OCI-LY7 (cell line): Measurements from ENCODE around the gene ZCWPW2. TPM values are rescaled to one million over a fixed set of nuclear protein-coding genes. Genes with fewer than 3 reads are reported as not detected.

Experiments
- BruUV-seq: library from RNA; stranded (reverse); fragments of 400-500 nt; replicated peaks from 2 replicates; lab custom pipeline; 2021; lab: Mats Ljungman, UMichigan
- CTCF ChIA-PET: fragments of 300-600 bp; sonication (Branson Sonifier 250); formaldehyde crosslinking; loops from one replicate; lab custom pipeline; 2022; ENCODE audit warnings: antibody characterized with exemption; ENCODE audit not compliant: unreplicated experiment; lab: Charles Lee
- POLR2A ChIA-PET: fragments of 300-600 bp; sonication (Branson Sonifier 250); formaldehyde crosslinking; loops from one replicate; lab custom pipeline; 2022; ENCODE audit warnings: antibody characterized with exemption; lab: Charles Lee
- DNase-seq: peaks from one replicate; pipeline ENCODE4 v3.0.0-alpha.2; 2015; ENCODE audit warnings: low spot score
- H2AFZ ChIP-seq: fragments of 200-600 bp; sonication (generic), shearing (Covaris generic); 2 replicates; pipeline ENCODE4 v1.6.1; 2014; ENCODE audit warnings: mild to moderate bottlenecking, antibody characterized with exemption, low read length, moderate library complexity
- H3K27ac ChIP-seq: fragments of 200-600 bp; sonication (generic); 2 replicates; pipeline ENCODE4 v1.5.1; 2014; ENCODE audit warnings: mixed run types, low read depth, mild to moderate bottlenecking, moderate library complexity, low read length, inconsistent platforms; ENCODE audit not compliant: poor library complexity, severe bottlenecking
- H3K36me3 ChIP-seq: fragments of 200-600 bp; sonication (generic); 2 replicates; pipeline ENCODE4 v1.6.1; 2014; ENCODE audit warnings: mild to moderate bottlenecking, antibody characterized with exemption, low read length, moderate library complexity, mixed read lengths; ENCODE audit not compliant: insufficient read depth
- H3K4me1 ChIP-seq: fragments of 200-600 bp; sonication (generic); 2 replicates; pipeline ENCODE4 v1.5.1; 2014; ENCODE audit warnings: mild to moderate bottlenecking, low read length; ENCODE audit not compliant: insufficient read depth, poor library complexity, severe bottlenecking
- H3K4me2 ChIP-seq: fragments of 200-600 bp; sonication (generic); 2 replicates; pipeline ENCODE4 v1.6.1; 2014; ENCODE audit warnings: mild to moderate bottlenecking, low read length
- H3K4me3 ChIP-seq: fragments of 200-600 bp; sonication (generic); 2 replicates; pipeline ENCODE4 v1.5.1; 2014; ENCODE audit warnings: mild to moderate bottlenecking, low read depth, low read length; ENCODE audit not compliant: poor library complexity, severe bottlenecking
- H3K79me2 ChIP-seq: fragments of 200-600 bp; sonication (generic); 2 replicates; pipeline ENCODE4 v1.6.1; 2016; ENCODE audit warnings: low read depth, mild to moderate bottlenecking, low read length, moderate library complexity, mixed read lengths; ENCODE audit not compliant: insufficient read depth
- H3K9me2 ChIP-seq: fragments of 200-600 bp; sonication (generic); 2 replicates; pipeline ENCODE4 v1.6.1; 2016; ENCODE audit warnings: mild to moderate bottlenecking, low read length, mixed read lengths; ENCODE audit not compliant: insufficient read depth
- H3K9me3 ChIP-seq: fragments of 200-600 bp; sonication (generic); 2 replicates; pipeline ENCODE4 v1.6.1; 2014; ENCODE audit warnings: mild to moderate bottlenecking, mixed run types, low read length, mixed read lengths
- H4K20me1 ChIP-seq: fragments of 200-600 bp; sonication (generic); 2 replicates; pipeline ENCODE4 v1.6.1; 2014; ENCODE audit warnings: mild to moderate bottlenecking, antibody characterized with exemption, low read length, moderate library complexity, mixed read lengths; ENCODE audit not compliant: insufficient read depth
- EZH2phosphoT487 ChIP-seq: fragments of 200-600 bp; sonication (generic); IDR thresholded peaks from 2 replicates; pipeline ENCODE4 v1.6.1; 2018; ENCODE audit warnings: low read depth, borderline replicate concordance, mild to moderate bottlenecking, mixed run types, antibody characterized with exemption, low read length, moderate library complexity, mixed read lengths
- intact Hi-C: fragments of 100-400 bp; cut with micrococcal nuclease; formaldehyde crosslinking; loops from one replicate; pipeline ENCODE4 v1.10.0; 2022; ENCODE audit not compliant: unreplicated experiment
- total RNA-seq, 2 experiments: library from RNA; depleted of rRNA in 1 of 2; stranded (reverse); fragments of >200 nt in 1 of 2; shearing (Covaris generic) in 1 of 2; gene quantifications; 2 replicates each; pipeline ENCODE4 v1.2.3, GENCODE V29; 2014 to 2022
- TF ChIP-seq, protein P1 (sequence below): fragments of 200-600 bp; sonication (generic); conservative IDR thresholded peaks from 2 replicates; pipeline ENCODE4 v1.5.1; 2014; ENCODE audit warnings: mild to moderate bottlenecking, antibody characterized with exemption, low read length, moderate library complexity, mixed read lengths

Gene ZCWPW2
- total RNA-seq, 2 experiments from 2014 or later = 0.32 TPM; not detected in 1

DNA sequence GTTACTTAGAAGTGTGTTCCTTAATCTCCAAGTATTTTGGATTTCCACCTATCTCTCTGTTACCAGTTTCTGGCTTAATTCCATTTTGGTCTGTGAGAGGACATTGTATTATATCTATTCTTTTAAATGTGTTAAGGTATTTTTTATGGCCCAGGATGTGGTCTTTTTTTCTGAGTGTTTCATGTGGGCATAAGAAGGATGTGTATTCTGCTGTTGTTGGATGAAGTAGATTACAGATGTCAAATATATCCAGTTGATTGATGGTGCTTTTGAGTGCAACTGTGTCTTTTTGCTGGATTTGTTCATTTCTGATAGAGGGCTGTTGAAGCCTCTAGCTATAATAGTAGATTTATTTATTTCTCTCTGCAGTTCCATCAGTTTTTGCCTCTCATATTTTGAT, 136.6 kb downstream of the ZCWPW2 start:
- no peaks in the 10 kb centered on the region for H3K9me2 ChIP-seq
- H2AFZ ChIP-seq = no peak overlapping the region
- intact Hi-C loops = no loop called here
- no peaks in the 10 kb centered on the region for H3K4me1 ChIP-seq
- no peak overlapping the region for H3K4me3 ChIP-seq
- TF ChIP-seq, protein P1, sequence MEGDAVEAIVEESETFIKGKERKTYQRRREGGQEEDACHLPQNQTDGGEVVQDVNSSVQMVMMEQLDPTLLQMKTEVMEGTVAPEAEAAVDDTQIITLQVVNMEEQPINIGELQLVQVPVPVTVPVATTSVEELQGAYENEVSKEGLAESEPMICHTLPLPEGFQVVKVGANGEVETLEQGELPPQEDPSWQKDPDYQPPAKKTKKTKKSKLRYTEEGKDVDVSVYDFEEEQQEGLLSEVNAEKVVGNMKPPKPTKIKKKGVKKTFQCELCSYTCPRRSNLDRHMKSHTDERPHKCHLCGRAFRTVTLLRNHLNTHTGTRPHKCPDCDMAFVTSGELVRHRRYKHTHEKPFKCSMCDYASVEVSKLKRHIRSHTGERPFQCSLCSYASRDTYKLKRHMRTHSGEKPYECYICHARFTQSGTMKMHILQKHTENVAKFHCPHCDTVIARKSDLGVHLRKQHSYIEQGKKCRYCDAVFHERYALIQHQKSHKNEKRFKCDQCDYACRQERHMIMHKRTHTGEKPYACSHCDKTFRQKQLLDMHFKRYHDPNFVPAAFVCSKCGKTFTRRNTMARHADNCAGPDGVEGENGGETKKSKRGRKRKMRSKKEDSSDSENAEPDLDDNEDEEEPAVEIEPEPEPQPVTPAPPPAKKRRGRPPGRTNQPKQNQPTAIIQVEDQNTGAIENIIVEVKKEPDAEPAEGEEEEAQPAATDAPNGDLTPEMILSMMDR = no peak
- no peak for TF ChIP-seq EZH2phosphoT487
- no peak overlapping the region for H3K27ac ChIP-seq
- no peak for DNase-seq
- H3K9me3 ChIP-seq = no peaks in the 10 kb centered on the region
- no peak overlapping the region for H3K4me2 ChIP-seq
- CTCF ChIA-PET = no interaction called here
- H3K36me3 ChIP-seq = no peaks in the 10 kb centered on the region
- POLR2A ChIA-PET = interaction anchor here (1.0 kb wide), 1 partner anchor 920 kb away, joined by 4 read pairs; no protein-coding TSS in a partner anchor
- H3K79me2 ChIP-seq = no peaks in the 10 kb centered on the region
- no peaks in the 10 kb centered on the region for H4K20me1 ChIP-seq
- no TSS peak for BruUV-seq

DNA sequence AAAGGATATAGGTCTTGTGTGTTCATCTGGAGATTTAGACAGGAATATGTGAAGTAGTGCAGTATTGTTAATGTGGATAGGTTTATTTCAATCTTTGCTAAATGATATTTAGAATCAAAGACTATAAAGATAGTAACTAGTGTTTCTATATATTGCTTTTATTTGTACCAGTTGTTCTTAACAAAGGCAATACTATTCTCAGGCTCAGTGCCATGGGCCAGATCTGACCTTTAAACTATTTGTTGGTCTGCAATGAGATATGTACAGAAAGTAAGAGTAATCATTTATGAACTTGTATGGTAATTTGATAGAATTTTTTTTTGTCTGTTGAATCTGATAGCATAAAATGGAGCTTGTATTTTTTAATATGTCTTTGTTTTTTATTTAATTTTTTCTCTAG, 146.8 kb downstream of the ZCWPW2 start:
- no peaks in the 10 kb centered on the region for H3K4me1 ChIP-seq
- H3K36me3 ChIP-seq = no peaks in the 10 kb centered on the region
- H3K9me3 ChIP-seq = no peaks in the 10 kb centered on the region
- no peak overlapping the region for H3K4me3 ChIP-seq
- intact Hi-C loops = no loop called here
- CTCF ChIA-PET = no interaction called here
- no peaks in the 10 kb centered on the region for H3K9me2 ChIP-seq
- no peak overlapping the region for H2AFZ ChIP-seq
- no peaks in the 10 kb centered on the region for H3K79me2 ChIP-seq
- TF ChIP-seq EZH2phosphoT487 = no peak
- TF ChIP-seq, protein P1 = no peak
- H3K4me2 ChIP-seq = no peak overlapping the region
- H4K20me1 ChIP-seq = no peaks in the 10 kb centered on the region
- no peak overlapping the region for H3K27ac ChIP-seq
- BruUV-seq = no TSS peak
- DNase-seq = no peak
- POLR2A ChIA-PET = interaction anchor here (0.6 kb wide), 1 partner anchor 1069 kb away, joined by 3 read pairs; no protein-coding TSS in a partner anchor

DNA sequence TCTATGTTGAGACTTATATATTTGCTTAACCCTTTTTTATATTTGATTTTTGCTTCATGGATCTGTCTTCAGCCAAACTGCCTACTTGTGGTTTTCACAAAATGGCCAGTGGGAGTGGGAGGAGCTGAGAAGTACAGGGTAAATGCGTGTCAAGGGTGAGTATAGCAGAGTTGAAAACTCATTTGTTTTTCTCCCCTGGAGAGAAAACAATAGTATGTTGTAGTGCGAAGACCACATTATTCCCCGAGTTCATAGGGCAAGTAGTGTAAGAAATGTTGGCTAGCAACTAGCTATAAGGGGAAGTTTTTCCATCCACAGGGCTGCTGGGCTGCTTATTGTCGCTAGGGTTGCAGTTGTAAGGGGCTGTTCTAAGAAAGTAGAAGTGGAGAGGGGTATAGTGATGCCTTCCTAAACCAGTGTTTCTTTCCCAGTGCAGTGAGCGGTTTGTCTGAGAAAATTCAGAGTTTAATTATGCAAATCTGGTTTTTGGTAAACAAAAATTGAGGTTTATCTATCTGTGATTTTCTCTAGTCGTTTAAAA, 153.9 kb downstream of the ZCWPW2 start:
- Histone ChIP-seq H3K4me3 (no peak overlapping the region), H3K9me2 (no peaks in the 10 kb centered on the region), H2AFZ (no peak overlapping the region), H3K79me2 (no peaks in the 10 kb centered on the region), H3K27ac (no peak overlapping the region), H3K4me2 (no peak overlapping the region), H3K9me3 (no peaks in the 10 kb centered on the region), H4K20me1 (no peaks in the 10 kb centered on the region), H3K4me1 (no peaks in the 10 kb centered on the region), H3K36me3 (no peaks in the 10 kb centered on the region)
- intact Hi-C loops = no loop called here
- no peak for DNase-seq
- ChIA-PET CTCF (no interaction called here), POLR2A (no interaction called here)
- TF ChIP-seq EZH2phosphoT487 = no peak
- TF ChIP-seq, protein P1 = no peak
- BruUV-seq = no TSS peak
